LNCAP (cell line): ENCODE data around the gene KLF11.

Experiments used
- TF ChIP-seq, protein P1 (sequence below): fragments of 450-650 bp; IDR thresholded peaks from 2 replicates; pipeline ENCODE4 v1.5.1; 2017; ENCODE audit warnings: mild to moderate bottlenecking

The KLF11 gene

GRCh38 chr2:10000541-10000940, 42.8 kb upstream of the KLF11 start:
- TF ChIP-seq, protein P1, sequence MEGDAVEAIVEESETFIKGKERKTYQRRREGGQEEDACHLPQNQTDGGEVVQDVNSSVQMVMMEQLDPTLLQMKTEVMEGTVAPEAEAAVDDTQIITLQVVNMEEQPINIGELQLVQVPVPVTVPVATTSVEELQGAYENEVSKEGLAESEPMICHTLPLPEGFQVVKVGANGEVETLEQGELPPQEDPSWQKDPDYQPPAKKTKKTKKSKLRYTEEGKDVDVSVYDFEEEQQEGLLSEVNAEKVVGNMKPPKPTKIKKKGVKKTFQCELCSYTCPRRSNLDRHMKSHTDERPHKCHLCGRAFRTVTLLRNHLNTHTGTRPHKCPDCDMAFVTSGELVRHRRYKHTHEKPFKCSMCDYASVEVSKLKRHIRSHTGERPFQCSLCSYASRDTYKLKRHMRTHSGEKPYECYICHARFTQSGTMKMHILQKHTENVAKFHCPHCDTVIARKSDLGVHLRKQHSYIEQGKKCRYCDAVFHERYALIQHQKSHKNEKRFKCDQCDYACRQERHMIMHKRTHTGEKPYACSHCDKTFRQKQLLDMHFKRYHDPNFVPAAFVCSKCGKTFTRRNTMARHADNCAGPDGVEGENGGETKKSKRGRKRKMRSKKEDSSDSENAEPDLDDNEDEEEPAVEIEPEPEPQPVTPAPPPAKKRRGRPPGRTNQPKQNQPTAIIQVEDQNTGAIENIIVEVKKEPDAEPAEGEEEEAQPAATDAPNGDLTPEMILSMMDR: no peak

DNA sequence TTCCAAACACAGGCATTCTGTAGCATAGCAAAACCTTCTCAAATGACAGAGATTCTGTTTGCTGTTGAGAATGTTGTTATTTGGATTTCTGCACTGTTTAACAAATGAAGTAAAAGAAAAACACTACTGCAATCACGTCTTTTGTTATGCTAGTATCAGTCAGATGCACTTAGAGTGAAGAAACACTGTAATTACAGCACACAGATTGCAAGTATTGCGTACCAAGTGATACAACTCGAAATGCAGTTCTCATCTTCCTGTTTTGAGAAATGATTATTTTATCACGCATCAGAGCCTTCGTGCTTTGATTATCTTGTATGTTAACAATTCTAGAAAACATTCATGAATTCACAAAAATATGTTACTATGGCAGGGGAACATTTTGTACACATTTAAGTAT, 41.8 kb upstream of the KLF11 start:
- TF ChIP-seq, protein P1: no peak

DNA sequence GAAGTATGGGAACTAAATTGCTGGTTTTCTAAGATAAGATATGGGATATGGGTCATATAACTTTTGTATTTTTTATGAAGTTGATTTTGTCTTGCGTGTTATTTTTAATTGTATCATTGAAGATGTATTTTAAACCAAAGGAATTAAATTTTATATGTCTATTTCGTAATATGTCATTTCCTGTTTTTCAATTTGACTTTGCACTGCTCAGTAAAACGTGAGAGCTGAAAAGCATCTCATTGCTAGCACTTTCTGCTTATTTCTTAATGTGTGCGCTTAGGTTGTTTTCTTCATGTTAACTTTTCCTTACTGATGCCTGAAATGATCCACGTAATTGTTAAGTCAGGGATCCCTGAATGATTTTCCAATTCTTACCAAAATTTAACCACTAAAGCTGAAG, 41.2 kb upstream of the KLF11 start:
- TF ChIP-seq, protein P1: no peak

DNA sequence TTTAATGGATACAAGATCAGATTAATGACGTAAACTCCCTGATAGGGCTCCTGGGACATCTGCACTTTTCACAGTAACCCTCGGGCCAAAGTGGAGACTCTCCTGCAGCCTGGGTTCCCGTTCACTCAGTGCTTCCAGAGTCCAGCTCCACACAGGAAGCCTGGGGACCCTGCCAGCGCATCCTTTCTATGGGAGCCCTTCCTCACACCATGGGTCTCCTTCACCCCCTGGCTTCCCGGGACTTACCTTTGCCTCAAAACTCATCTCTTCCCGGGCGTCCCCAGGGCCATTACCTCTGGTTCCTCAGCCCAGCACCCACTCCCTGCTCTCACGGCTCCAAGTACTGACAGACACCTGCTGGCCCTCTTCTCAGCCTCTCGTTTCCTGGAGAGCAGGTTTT, 40.7 kb upstream of the KLF11 start:
- TF ChIP-seq, protein P1: no peak

DNA sequence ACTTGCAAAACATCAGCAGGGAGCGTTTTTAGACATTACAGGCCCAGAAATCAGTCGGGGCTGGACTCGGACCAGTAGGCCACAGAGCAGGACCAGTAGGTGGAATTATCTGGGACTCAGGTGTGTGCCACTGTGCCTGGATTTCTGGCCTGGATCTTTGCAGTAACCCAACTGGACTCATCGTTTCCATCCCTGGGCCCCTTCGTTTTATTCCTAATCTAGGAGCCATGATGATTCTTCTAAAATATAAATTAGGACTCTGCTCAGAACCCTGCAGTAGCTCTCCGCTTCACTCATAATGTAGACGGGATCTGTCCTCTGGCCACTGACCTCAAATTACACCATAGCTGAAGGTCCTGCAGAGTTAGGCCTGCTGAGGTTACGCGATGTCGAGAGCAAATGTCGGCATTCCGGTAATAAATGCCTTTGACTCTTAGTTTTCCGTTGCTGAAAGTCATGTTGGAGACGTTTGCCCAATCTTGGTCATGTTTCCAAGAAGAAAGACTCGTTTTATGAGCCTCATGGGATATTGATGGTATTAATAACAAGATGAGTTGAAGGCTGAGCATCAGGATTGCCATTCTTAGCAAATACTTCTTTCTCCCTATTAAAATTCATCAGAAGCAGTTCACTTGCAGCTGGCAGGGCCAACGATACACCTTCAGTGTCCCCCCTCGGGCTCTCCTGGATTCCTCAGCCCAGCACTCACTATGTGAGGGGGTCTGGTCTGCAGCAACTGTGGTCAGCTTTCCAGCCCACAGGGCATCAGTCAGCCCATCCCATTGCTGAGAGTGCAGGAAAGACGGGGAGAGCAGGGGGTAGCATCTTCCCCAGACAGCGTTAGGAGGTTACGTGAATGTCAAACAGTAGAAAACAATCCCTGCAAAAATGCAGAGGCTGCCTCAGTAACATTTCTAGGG, 39.9 kb upstream of the KLF11 start:
- TF ChIP-seq, protein P1: no peak

DNA sequence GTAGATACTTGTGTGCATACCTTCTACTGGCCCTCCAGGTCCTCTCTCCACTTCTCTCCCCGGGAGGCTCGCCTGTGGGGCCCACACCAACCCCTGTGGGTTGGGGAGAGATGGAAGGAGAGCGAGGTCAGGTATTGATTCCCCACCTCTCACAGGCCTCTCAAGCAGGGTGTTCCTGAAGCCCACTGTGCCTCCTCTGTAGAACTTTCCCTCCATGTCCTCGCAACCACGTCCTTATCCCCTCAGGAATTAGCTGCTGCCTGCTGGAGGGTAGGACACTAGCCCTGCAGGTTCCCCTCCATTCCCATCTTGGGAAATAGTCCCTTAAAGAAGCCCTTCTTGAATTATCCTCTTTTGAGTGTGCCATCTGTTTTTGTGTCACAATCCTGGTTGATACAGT, 38.9 kb upstream of the KLF11 start:
- TF ChIP-seq, protein P1: no peak

GRCh38 chr2:10004836-10005235, 38.5 kb upstream of the KLF11 start:
- TF ChIP-seq, protein P1: no peak
